HG03135 (cell line): ENCODE measurements around the gene PRR18.

Experiments
- ATAC-seq: cut with Tn5 transposase; IDR thresholded peaks from one replicate; pipeline ENCODE4 v1.9.1; 2021; ENCODE audit warnings: mild to moderate bottlenecking, moderate library complexity; ENCODE audit not compliant: unreplicated experiment

PRR18 gene

DNA sequence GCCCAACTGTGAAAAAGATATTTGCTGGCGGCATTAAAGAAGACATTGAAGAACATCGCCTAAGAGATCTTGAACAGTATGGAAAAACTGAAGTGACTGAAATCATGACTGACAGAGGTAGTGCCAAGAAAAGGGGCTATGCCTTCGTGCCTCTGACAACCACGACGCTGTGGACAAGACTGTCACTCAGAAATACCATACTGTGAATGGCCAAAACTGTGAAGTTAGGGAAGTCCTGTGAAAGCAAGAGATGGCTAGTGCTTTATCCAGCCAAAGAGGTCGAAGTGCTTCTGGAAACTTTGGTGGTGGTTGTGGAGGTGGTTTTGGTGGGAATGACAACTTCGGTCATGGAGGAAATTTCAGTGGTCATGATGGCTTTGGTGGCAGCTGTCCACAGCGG, 26.7 kb upstream of the PRR18 start:
- ATAC-seq: no peak

DNA sequence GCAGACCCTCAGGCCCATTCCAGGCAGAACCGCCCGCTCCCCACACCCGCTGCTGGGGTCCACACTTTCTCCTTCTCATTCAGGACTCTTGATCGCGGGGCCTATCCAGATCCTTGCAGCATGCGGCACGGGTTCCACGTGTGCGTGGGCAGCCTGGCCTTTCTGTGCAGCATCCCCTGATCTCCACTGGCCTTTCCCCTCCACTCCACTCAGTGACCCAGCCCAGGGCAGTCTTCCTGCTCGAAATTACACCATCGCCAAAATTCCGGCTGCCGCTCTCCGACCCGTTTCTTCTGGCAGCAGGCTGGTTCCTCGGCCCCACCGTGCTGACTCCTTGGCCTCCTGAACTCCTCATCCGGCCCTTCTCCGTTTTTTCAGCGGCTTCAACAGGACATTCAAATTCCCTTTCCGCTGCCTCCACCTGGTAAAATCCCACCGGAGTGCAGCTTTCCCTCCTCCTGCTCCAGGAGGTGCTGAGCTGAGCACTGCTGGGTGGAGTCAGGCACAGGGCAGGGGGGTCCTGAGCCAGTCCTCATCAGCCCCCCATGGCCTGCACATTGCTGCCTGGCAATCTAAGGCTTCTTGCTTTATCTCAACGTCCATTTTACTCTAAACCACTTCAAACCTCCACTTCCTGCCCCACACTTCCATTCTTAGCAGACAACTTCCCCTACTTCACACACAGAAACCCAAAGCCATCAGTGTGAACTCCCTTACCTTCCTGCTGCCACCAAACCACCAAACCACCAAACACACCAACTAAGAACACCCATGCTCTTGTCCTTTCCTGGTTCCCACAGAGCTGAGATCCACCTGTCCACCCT, 25.2 kb upstream of the PRR18 start:
- ATAC-seq: peak; percentile 55

- ATAC-seq: no peak
These were observed 23.6 kb upstream of the PRR18 start for GRCh38 chr6:166331503-166332415.

- ATAC-seq: no peak
These were observed 22.4 kb upstream of the PRR18 start for GRCh38 chr6:166330612-166331011.

GRCh38 chr6:166325383-166326042, 17.3 kb upstream of the PRR18 start:
- peak; percentile 65 for ATAC-seq

GRCh38 chr6:166323395-166323794, 15.2 kb upstream of the PRR18 start:
- ATAC-seq: no peak

GRCh38 chr6:166318649-166319600, 10.7 kb upstream of the PRR18 start:
- ATAC-seq: no peak

DNA sequence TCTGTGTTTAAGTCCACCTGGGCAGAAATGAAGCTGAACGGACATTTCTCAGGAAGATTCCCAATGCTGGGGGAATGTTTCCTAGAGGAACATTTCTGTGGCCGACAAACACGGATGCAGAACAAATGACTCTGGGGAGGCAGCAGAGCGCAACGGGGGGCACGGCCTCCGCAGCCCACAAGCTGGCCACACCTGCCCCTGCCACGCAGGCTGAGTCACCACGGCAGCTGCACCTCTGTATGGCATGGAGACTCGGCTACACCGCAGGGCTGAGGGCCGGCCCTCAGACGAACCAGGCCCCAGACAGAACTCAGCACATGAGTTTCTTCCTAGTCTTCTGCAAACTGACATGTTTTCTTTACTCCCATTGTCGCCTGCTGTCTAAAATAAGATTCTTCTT, 10.0 kb upstream of the PRR18 start:
- ATAC-seq: no peak

- no peak for ATAC-seq
These were observed 9.3 kb upstream of the PRR18 start for GRCh38 chr6:166317261-166318212.

GRCh38 chr6:166315436-166315835, 7.2 kb upstream of the PRR18 start:
- ATAC-seq: no peak

DNA sequence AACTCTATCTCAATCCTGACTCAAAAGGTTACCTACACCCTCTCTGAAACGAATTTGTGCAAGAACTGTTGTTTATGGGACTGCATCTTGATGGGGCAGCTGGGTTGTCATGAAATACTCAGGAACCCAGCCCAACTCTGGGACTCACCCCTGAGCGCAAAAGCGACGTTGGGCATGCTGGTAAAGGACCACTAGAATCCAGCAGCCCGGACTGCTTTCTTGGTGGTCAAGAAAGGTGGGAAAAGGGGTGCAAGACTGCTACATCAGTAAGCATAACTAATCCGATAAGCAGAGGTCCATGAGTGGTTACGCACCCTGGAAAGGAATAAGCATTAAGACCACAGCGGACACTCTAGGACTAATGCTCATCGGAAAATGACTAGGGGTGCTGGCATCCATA, 6.3 kb upstream of the PRR18 start:
- ATAC-seq: no peak

DNA sequence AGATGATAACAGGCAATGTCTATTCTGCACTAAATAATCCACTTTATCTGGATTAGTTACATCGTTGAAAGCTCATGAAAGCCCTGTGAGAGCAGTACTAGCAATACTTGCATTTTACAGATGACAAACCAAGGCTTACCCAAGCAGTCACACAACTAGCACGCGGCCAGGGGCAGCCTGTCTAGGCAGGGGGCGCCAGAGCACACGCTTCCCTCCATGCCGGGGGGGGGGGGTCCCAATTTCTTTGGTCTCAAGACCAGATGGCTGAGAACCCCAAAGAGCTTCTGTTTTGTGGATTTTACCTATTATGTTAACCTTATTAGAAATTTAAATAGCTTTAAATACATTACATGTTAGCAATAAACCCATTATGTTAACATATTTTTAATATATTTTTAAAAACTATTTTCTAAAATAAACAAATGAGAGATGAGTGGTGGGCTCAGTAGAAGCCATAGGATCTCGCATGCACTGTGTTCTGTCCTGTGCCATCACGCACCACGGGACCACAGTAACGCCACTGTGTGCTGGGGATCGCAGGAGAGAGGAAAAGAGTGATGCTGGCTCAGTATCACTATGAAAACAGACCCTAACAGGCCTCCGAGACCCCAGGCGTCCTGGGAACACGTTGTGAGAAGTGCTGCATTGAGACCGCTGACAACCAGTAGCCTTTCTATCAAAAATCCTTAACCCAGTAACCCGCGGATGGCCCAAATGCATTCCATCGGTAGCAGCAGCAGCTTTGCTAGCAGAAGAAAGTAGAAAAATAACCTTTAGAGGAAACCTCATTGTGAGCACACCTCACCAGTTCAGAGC, 5.3 kb upstream of the PRR18 start:
- peak; percentile 62 for ATAC-seq

DNA sequence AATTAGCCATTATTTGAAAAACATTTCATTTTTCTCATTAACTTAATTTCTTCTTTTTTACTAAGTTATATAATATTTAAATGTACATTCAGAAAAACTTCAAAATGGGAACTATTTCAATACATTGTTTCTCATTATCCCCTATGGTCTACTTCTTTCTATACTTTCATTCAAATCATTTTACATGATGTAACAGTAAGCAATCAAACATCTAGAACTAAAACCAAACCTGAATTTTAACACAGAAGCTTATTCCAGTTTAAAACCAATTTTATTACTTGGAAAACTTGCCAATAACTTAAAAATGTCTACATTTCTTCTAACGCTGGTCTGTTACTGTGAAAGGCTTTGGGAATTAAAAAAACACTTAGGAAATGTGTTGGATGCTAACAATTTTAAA, 4.6 kb upstream of the PRR18 start:
- no peak for ATAC-seq

DNA sequence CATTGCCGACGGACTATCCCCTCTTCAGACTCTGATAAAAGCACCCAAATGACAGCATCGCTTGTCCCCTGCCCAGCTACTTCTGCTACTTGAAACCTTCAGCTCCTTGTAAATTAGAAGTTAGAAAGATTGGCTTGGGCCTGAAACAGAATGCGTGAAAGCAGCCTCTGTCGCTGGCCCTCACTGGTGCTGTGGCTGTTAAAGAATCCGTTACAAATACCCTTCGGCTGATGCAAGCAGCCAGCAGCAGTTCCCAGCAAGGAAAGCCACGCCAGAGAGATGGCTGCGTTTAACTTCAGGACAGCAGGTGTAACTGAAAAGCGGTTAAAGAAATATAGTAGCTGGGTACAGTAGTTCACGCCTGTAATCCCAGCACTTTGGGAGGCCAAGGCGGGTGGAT, 2.4 kb upstream of the PRR18 start:
- no peak for ATAC-seq

DNA sequence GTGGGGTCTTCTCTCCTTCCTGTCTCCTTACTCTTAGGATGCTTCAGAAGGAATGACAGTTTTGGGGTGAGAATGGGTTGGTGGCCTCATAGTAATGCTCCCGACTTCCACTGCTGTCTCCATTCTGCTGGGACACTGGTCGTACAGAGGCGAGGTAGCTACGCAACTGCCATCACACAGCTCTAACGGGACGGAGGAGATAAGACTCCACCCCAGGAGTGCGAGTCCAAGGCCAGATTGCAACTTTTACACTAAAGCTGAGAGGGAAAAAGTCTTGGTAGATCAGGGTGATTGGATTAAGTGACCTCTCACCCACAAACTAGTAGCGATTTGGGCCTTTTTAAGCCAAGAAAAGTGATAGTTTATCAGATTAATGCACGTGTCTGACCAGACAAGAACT, 1.8 kb upstream of the PRR18 start:
- ATAC-seq: no peak

GRCh38 chr6:166308769-166309589, 787 bp upstream of the PRR18 start:
- ATAC-seq: no peak
